Adrenal gland (tissue), 12 donors: ENCODE results near the gene DPP6. TPM values are rescaled to one million over a fixed set of nuclear protein-coding genes. Genes with fewer than 3 reads are reported as not detected.

Experiments
- DNase-seq, 7 donors: peaks; one replicate each; pipeline ENCODE4 v3.0.0-alpha.2; 2019 to 2020
- H3K27ac ChIP-seq, 5 donors: fragments of 200-600 bp; sonication (generic) in 4 of 5; 1 replicate in 3 of 5; 2 replicates in 2 of 5; pipeline versions ENCODE4 v1.5.1 to v1.8.0; 2016 to 2020; ENCODE audit warnings: mild to moderate bottlenecking in 1 of 5
- H3K27me3 ChIP-seq: fragments of 200-600 bp; 2 replicates; pipeline ENCODE4 v1.8.0; 2021
- H3K36me3 ChIP-seq, 2 donors: fragments of 200-600 bp; replicated peaks in 1 of 2; 1 replicate in 1 of 2; 2 replicates in 1 of 2; pipeline versions ENCODE4 v1.5.1 to v1.8.0; 2018 to 2022
- H3K4me1 ChIP-seq, 2 donors: fragments of 200-600 bp; replicated peaks in 1 of 2; 1 replicate in 1 of 2; 2 replicates in 1 of 2; pipeline versions ENCODE4 v1.5.1 to v1.8.0; 2018 to 2021
- H3K4me3 ChIP-seq, 4 donors: fragments of 200-600 bp; sonication (generic) in 3 of 4; one replicate each; pipeline ENCODE4 v1.5.1; 2016 to 2018
- H3K9me3 ChIP-seq, 3 donors: fragments of 200-600 bp; sonication (generic) in 1 of 3; replicated peaks in 1 of 3; 1 replicate in 2 of 3; 2 replicates in 1 of 3; pipeline versions ENCODE4 v1.5.1 to v1.8.0; 2016 to 2021
- CTCF ChIP-seq, 6 experiments: fragments of 450-650 bp in 4 of 6; fragments of 200-600 bp in 2 of 6; sonication (generic) in 1 of 6; IDR thresholded peaks; 1 replicate in 5 of 6; 2 replicates in 1 of 6; pipeline versions ENCODE4 v1.5.1 to v1.8.0; 2016 to 2021; ENCODE audit warnings: antibody characterized with exemption in 6 of 6, mild to moderate bottlenecking in 2 of 6, moderate library complexity in 1 of 6
- POLR2A ChIP-seq, 2 donors: fragments of 450-650 bp; IDR thresholded peaks; one replicate each; pipeline ENCODE4 v1.6.1; 2017; ENCODE audit warnings: antibody characterized with exemption in 2 of 2, mild to moderate bottlenecking in 2 of 2, moderate library complexity in 1 of 2
- WGBS, 4 donors: extraction: QIAGEN DNeasy Blood & Tissue Kit in 2 of 4; methylation state at CpG; one replicate each; pipeline versions ENCODE4 v1.1.5 to v1.1.7; 2013 to 2017; 5-methylcytosine and 5-hydroxymethylcytosine counted together
- intact Hi-C, 2 donors: fragments of 100-400 bp; cut with DNase I; formaldehyde crosslinking; loops; one replicate each; pipeline versions ENCODE4 v1.14.1 to v1.15.0; 2022 to 2023
- polyA plus RNA-seq, 3 donors: library from polyadenylated mRNA; stranded (reverse); fragments of 200-250 nt in 2 of 3; fragments of 350-450 nt in 1 of 3; fragmentation: Illumina TruSeq in 1 of 3; extraction: RNeasy Lipid Tissue Mini Kit (QIAGEN cat#74804) in 1 of 3; gene quantifications; one replicate each; pipeline ENCODE4 v1.2.3, GENCODE V29; 2013 to 2014
- total RNA-seq, 9 donors: library from RNA; depleted of rRNA in 4 of 9; stranded (reverse); fragments of >200 nt in 4 of 9; fragments of 120-200 nt in 1 of 9; fragmentation: NEBNext Ultra II Directional in 1 of 9; extraction: Animal tissue kit (Norgen Biotek cat#: 25700) in 1 of 9; gene quantifications; one replicate each; pipeline versions ENCODE4 v1.1.0 to v1.2.4, GENCODE V29; 2013 to 2023
- donor health status: healthy with polysubstance abuse.
- donor health status: Bipolar disorder and iron deficiency.
- donor health status: DM: yes; HTN: yes; CAD: no.
- donor health status: DM: no; HTN: no; CAD: no.
- donor health status: DM: no; HTN: no; CAD: no.
- donor health status: DM: yes; HTN: yes; CAD: no.

DPP6 gene
- total and polyA plus RNA-seq, 12 donors, result 0.39 to 13.1 (median 5.1) TPM

GRCh38 chr7:154426778-154427177, 374.6 kb downstream of the DPP6 start:
- no peak overlapping the region for H3K27ac ChIP-seq
- H3K9me3 ChIP-seq, result no peaks in the 10 kb centered on the region
- H3K27me3 ChIP-seq, result no peaks in the 10 kb centered on the region
- H3K4me1 ChIP-seq, result no peaks in the 10 kb centered on the region
- no peak overlapping the region for H3K4me3 ChIP-seq
- no peaks in the 10 kb centered on the region for H3K36me3 ChIP-seq
- 77 to 81% (median 79%) methylated on average over 3 of the region's 3 CpGs for WGBS, 4 donors
- intact Hi-C loops, result no loop called here
- DNase-seq, result no peak
- TF ChIP-seq POLR2A (IDR thresholded peaks at IDR 0.05) (no peak), CTCF (IDR thresholded peaks at IDR 0.05) (no peak)

GRCh38 chr7:154427533-154427932, 375.3 kb downstream of the DPP6 start:
- no peaks in the 10 kb centered on the region for H3K27me3 ChIP-seq
- H3K4me3 ChIP-seq, result no peak overlapping the region
- TF ChIP-seq POLR2A (IDR thresholded peaks at IDR 0.05), result no peak
- no peak for TF ChIP-seq CTCF (IDR thresholded peaks at IDR 0.05)
- no peaks in the 10 kb centered on the region for H3K9me3 ChIP-seq
- H3K36me3 ChIP-seq, result no peaks in the 10 kb centered on the region
- intact Hi-C loops, result no loop called here
- H3K4me1 ChIP-seq, result no peaks in the 10 kb centered on the region
- no peak overlapping the region for H3K27ac ChIP-seq
- DNase-seq, result no peak

- TF ChIP-seq CTCF (IDR thresholded peaks at IDR 0.05) (no peak), POLR2A (IDR thresholded peaks at IDR 0.05) (no peak)
- no peaks in the 10 kb centered on the region for H3K27me3 ChIP-seq
- H3K4me3 ChIP-seq, result no peak overlapping the region
- 76 to 84% (median 81%) methylated on average over 15 to 20 of the region's 20 CpGs for WGBS, 4 donors
- no peaks in the 10 kb centered on the region for H3K4me1 ChIP-seq
- no peaks in the 10 kb centered on the region for H3K9me3 ChIP-seq
- H3K36me3 ChIP-seq, result no peaks in the 10 kb centered on the region
- no peak overlapping the region for H3K27ac ChIP-seq
- DNase-seq, result no peak
- intact Hi-C loops, result no loop called here
These were observed 377.6 kb downstream of the DPP6 start for GRCh38 chr7:154429666-154430404.

GRCh38 chr7:154430640-154431039, 378.4 kb downstream of the DPP6 start:
- no peak for DNase-seq
- TF ChIP-seq CTCF (IDR thresholded peaks at IDR 0.05), result no peak
- TF ChIP-seq POLR2A (IDR thresholded peaks at IDR 0.05), result no peak
- no peaks in the 10 kb centered on the region for H3K4me1 ChIP-seq
- H3K4me3 ChIP-seq, result no peak overlapping the region
- no peak overlapping the region for H3K27ac ChIP-seq
- 76 to 87% (median 81%) methylated on average over 9 of the region's 9 CpGs for WGBS, 4 donors
- H3K27me3 ChIP-seq, result no peaks in the 10 kb centered on the region
- no peaks in the 10 kb centered on the region for H3K36me3 ChIP-seq
- H3K9me3 ChIP-seq, result no peaks in the 10 kb centered on the region
- intact Hi-C loops, result no loop called here
